OCI-LY7 (cell line): ENCODE results near the gene HIPK3. TPM values are rescaled to one million over a fixed set of nuclear protein-coding genes. Genes with fewer than 3 reads are reported as not detected.

ENCODE experiments used
- BruUV-seq: library from RNA; stranded (reverse); fragments of 400-500 nt; replicated peaks from 2 replicates; lab custom pipeline; 2021; lab: Mats Ljungman, UMichigan
- CTCF ChIA-PET: fragments of 300-600 bp; sonication (Branson Sonifier 250); formaldehyde crosslinking; loops from one replicate; lab custom pipeline; 2022; ENCODE audit warnings: antibody characterized with exemption; ENCODE audit not compliant: unreplicated experiment; lab: Charles Lee
- POLR2A ChIA-PET: fragments of 300-600 bp; sonication (Branson Sonifier 250); formaldehyde crosslinking; loops from one replicate; lab custom pipeline; 2022; ENCODE audit warnings: antibody characterized with exemption; lab: Charles Lee
- DNase-seq: peaks from one replicate; pipeline ENCODE4 v3.0.0-alpha.2; 2015; ENCODE audit warnings: low spot score
- H2AFZ ChIP-seq: fragments of 200-600 bp; sonication (generic), shearing (Covaris generic); 2 replicates; pipeline ENCODE4 v1.6.1; 2014; ENCODE audit warnings: mild to moderate bottlenecking, antibody characterized with exemption, low read length, moderate library complexity
- H3K27ac ChIP-seq: fragments of 200-600 bp; sonication (generic); 2 replicates; pipeline ENCODE4 v1.5.1; 2014; ENCODE audit warnings: mixed run types, low read depth, mild to moderate bottlenecking, moderate library complexity, low read length, inconsistent platforms; ENCODE audit not compliant: poor library complexity, severe bottlenecking
- H3K36me3 ChIP-seq: fragments of 200-600 bp; sonication (generic); 2 replicates; pipeline ENCODE4 v1.6.1; 2014; ENCODE audit warnings: mild to moderate bottlenecking, antibody characterized with exemption, low read length, moderate library complexity, mixed read lengths; ENCODE audit not compliant: insufficient read depth
- H3K4me1 ChIP-seq: fragments of 200-600 bp; sonication (generic); 2 replicates; pipeline ENCODE4 v1.5.1; 2014; ENCODE audit warnings: mild to moderate bottlenecking, low read length; ENCODE audit not compliant: insufficient read depth, poor library complexity, severe bottlenecking
- H3K4me2 ChIP-seq: fragments of 200-600 bp; sonication (generic); 2 replicates; pipeline ENCODE4 v1.6.1; 2014; ENCODE audit warnings: mild to moderate bottlenecking, low read length
- H3K4me3 ChIP-seq: fragments of 200-600 bp; sonication (generic); 2 replicates; pipeline ENCODE4 v1.5.1; 2014; ENCODE audit warnings: mild to moderate bottlenecking, low read depth, low read length; ENCODE audit not compliant: poor library complexity, severe bottlenecking
- H3K79me2 ChIP-seq: fragments of 200-600 bp; sonication (generic); 2 replicates; pipeline ENCODE4 v1.6.1; 2016; ENCODE audit warnings: low read depth, mild to moderate bottlenecking, low read length, moderate library complexity, mixed read lengths; ENCODE audit not compliant: insufficient read depth
- H3K9me2 ChIP-seq: fragments of 200-600 bp; sonication (generic); 2 replicates; pipeline ENCODE4 v1.6.1; 2016; ENCODE audit warnings: mild to moderate bottlenecking, low read length, mixed read lengths; ENCODE audit not compliant: insufficient read depth
- H3K9me3 ChIP-seq: fragments of 200-600 bp; sonication (generic); 2 replicates; pipeline ENCODE4 v1.6.1; 2014; ENCODE audit warnings: mild to moderate bottlenecking, mixed run types, low read length, mixed read lengths
- H4K20me1 ChIP-seq: fragments of 200-600 bp; sonication (generic); 2 replicates; pipeline ENCODE4 v1.6.1; 2014; ENCODE audit warnings: mild to moderate bottlenecking, antibody characterized with exemption, low read length, moderate library complexity, mixed read lengths; ENCODE audit not compliant: insufficient read depth
- EZH2phosphoT487 ChIP-seq: fragments of 200-600 bp; sonication (generic); IDR thresholded peaks from 2 replicates; pipeline ENCODE4 v1.6.1; 2018; ENCODE audit warnings: low read depth, borderline replicate concordance, mild to moderate bottlenecking, mixed run types, antibody characterized with exemption, low read length, moderate library complexity, mixed read lengths
- intact Hi-C: fragments of 100-400 bp; cut with micrococcal nuclease; formaldehyde crosslinking; loops from one replicate; pipeline ENCODE4 v1.10.0; 2022; ENCODE audit not compliant: unreplicated experiment
- total RNA-seq, 2 experiments: library from RNA; depleted of rRNA in 1 of 2; stranded (reverse); fragments of >200 nt in 1 of 2; shearing (Covaris generic) in 1 of 2; gene quantifications; 2 replicates each; pipeline ENCODE4 v1.2.3, GENCODE V29; 2014 to 2022
- TF ChIP-seq, protein P1 (sequence below): fragments of 200-600 bp; sonication (generic); conservative IDR thresholded peaks from 2 replicates; pipeline ENCODE4 v1.5.1; 2014; ENCODE audit warnings: mild to moderate bottlenecking, antibody characterized with exemption, low read length, moderate library complexity, mixed read lengths

HIPK3 gene
- total RNA-seq, 2 experiments from 2014 or later, result 19.0 to 28.4 TPM

DNA sequence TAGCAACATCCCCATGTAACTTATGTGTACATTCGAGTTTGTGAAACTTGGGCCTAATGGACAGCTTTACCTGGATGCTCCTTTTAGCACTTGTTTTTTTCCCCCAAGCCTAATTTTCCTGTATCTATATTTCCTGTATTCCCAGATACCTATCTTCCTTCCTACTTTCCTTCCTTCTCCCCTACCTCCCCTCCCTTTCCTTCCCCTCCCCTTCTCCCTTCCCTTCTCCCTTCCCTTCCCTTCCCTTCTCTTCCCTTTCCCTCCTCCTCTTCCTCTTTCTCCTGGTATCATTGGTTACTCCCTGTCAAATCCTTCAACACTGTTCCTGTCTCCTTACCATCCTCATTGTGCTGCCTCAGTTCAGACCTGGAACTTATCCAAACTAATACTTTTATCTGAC lies 111.8 kb downstream of the HIPK3 start:
- Histone ChIP-seq H3K4me1 (peaks cover 27% of the 10 kb centered on the region), H3K4me3 (no peak overlapping the region), H3K79me2 (no peaks in the 10 kb centered on the region), H3K4me2 (no peak overlapping the region), H3K27ac (no peak overlapping the region), H4K20me1 (no peaks in the 10 kb centered on the region), H2AFZ (no peak overlapping the region), H3K36me3 (no peaks in the 10 kb centered on the region), H3K9me2 (no peaks in the 10 kb centered on the region), H3K9me3 (no peaks in the 10 kb centered on the region)
- TF ChIP-seq, protein P1, sequence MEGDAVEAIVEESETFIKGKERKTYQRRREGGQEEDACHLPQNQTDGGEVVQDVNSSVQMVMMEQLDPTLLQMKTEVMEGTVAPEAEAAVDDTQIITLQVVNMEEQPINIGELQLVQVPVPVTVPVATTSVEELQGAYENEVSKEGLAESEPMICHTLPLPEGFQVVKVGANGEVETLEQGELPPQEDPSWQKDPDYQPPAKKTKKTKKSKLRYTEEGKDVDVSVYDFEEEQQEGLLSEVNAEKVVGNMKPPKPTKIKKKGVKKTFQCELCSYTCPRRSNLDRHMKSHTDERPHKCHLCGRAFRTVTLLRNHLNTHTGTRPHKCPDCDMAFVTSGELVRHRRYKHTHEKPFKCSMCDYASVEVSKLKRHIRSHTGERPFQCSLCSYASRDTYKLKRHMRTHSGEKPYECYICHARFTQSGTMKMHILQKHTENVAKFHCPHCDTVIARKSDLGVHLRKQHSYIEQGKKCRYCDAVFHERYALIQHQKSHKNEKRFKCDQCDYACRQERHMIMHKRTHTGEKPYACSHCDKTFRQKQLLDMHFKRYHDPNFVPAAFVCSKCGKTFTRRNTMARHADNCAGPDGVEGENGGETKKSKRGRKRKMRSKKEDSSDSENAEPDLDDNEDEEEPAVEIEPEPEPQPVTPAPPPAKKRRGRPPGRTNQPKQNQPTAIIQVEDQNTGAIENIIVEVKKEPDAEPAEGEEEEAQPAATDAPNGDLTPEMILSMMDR, result no peak
- no peak for TF ChIP-seq EZH2phosphoT487
- no TSS peak for BruUV-seq
- intact Hi-C loops, result no loop called here
- POLR2A ChIA-PET, result interaction anchor here (0.5 to 0.7 kb wide), 2 partner anchors 22 to 103 kb away, joined by 3 to 4 read pairs; no protein-coding TSS in a partner anchor
- CTCF ChIA-PET, result no interaction called here
- no peak for DNase-seq

DNA sequence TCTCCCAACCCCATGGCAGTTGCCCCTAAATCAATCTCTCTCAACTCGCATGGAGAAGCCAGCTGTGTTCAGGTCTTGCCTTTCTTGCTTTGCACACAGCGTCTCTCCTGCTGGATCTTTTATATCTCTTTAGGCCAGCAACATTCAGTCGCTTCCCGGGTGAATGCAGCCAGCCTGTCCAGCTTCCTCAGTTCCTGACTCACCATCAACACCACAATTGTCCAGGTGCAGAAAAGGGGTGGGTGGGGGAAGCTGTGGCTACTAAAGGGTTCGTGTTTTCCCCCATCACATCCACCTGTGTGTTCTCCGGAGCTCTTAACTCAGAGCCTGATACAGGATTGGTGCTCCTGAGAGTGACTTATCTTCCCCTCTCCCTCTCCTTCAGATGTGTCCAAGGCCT lies 116.5 kb downstream of the HIPK3 start:
- Histone ChIP-seq H4K20me1 (peaks cover 5% of the 10 kb centered on the region; the same call in 1 of the 2 replicates), H3K36me3 (no peaks in the 10 kb centered on the region), H3K4me3 (no peak overlapping the region), H3K9me3 (no peaks in the 10 kb centered on the region), H3K79me2 (peaks cover 21% of the 10 kb centered on the region), H2AFZ (no peak overlapping the region), H3K4me2 (no peak overlapping the region), H3K9me2 (no peaks in the 10 kb centered on the region), H3K27ac (no peak overlapping the region), H3K4me1 (peaks cover 22% of the 10 kb centered on the region)
- BruUV-seq, result no TSS peak
- TF ChIP-seq, protein P1, result no peak
- no peak for TF ChIP-seq EZH2phosphoT487
- intact Hi-C loops, result no loop called here
- ChIA-PET POLR2A (no interaction called here), CTCF (no interaction called here)
- no peak for DNase-seq

DNA sequence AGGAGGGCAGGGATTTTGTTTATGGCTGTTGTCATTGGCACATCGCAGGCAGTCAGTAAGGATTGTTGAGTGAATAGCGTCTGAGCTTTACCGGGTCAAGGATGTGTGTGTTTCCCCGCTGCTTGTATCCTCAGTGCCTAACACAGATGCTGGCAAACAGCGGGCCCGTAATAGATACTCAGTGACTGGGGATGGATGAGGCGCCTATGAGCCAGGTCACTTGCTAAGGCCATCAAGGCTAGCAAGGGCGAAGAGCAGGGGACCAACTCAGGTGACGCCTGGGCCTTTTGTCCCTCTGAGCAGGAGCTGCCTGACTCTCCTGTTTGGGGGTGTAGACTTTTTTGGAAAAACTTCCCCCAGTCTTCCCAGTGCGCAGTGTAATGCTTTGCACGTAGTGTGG lies 118.1 kb downstream of the HIPK3 start:
- DNase-seq, result no peak
- Histone ChIP-seq H3K4me2 (peak overlapping the region; percentile 87), H3K36me3 (no peaks in the 10 kb centered on the region; the same call in 1 of the 2 replicates), H3K4me1 (peaks cover 38% of the 10 kb centered on the region), H3K27ac (no peak overlapping the region), H2AFZ (peak overlapping the region; percentile 86), H3K9me3 (no peaks in the 10 kb centered on the region), H3K79me2 (peaks cover 37% of the 10 kb centered on the region), H3K9me2 (no peaks in the 10 kb centered on the region), H4K20me1 (peaks cover 5% of the 10 kb centered on the region; the same call in 1 of the 2 replicates), H3K4me3 (peak overlapping the region; percentile 75)
- intact Hi-C loops, result loop anchor here (5.0 kb wide), 2 partner anchors 167 to 362 kb away; partner anchors contain the start of gene CD59
- POLR2A ChIA-PET, result interaction anchor here (0.5 to 1.5 kb wide), 8 partner anchors 12 to 681 kb away, joined by 3 to 5 read pairs (median 3); no protein-coding TSS in a partner anchor
- no TSS peak for BruUV-seq
- TF ChIP-seq, protein P1, result no peak
- TF ChIP-seq EZH2phosphoT487, result no peak
- CTCF ChIA-PET, result interaction anchor here (1.0 kb wide), 1 partner anchor 27 kb away, joined by 3 read pairs; no protein-coding TSS in a partner anchor
